GM19099 (cell line): Measurements from ENCODE around the gene ACTBL2.

Experiments used
- POLR2A ChIP-seq: IDR thresholded peaks from 3 replicates; pipeline ENCODE4 v1.6.1; 2011; ENCODE audit warnings: low read depth; ENCODE audit not compliant: insufficient read length; ENCODE audit errors: extremely low read depth

ACTBL2 gene

DNA sequence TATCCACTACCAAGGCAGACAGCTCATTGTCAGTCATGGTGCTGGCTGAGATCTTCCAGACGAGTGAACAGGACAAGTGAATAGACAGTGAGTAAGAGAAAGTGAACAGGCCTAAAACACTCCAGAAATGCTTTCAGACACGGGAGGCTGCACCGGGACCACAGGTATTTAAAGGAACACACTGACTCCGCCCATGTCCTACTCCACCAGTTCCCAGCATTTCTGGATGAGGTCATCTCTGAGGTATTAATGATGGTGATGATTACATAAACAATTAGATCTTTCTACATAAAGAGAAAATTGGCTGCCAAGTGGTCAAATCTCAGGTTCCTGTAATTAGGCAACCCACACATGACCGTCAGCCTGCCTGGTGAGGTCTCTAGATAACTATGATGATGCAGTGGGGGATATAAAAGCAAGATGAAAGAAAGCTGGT is at the start of gene ACTBL2:
Gene ACTBL2, minus strand, starts transcription at position 141 of the 436 bp plus-strand sequence. Its CDS starts 104 bp downstream, at position 37.
- no peak for TF ChIP-seq POLR2A

GRCh38 chr5:57531333-57531732 is 48.7 kb upstream of the ACTBL2 start:
- TF ChIP-seq POLR2A, result no peak

DNA sequence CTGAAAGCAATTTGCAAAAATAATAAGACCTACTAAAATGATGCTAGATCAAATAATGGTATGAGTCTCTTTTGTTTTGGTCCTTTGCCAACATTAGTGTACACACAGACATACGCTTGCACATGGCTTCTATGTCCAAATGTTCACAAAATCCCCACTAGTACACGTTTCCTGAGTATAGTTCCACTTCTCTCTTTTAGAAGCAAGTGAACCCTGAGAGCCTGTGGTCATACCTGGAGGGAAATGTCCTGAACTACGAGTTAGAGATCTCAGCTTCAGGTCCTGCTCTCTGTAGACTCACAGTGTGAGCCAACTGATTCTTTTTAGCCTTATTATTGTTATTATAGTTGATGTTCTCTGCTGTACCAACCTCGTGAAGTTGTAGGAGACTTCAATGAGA is 47.3 kb upstream of the ACTBL2 start:
- TF ChIP-seq POLR2A, result no peak

DNA sequence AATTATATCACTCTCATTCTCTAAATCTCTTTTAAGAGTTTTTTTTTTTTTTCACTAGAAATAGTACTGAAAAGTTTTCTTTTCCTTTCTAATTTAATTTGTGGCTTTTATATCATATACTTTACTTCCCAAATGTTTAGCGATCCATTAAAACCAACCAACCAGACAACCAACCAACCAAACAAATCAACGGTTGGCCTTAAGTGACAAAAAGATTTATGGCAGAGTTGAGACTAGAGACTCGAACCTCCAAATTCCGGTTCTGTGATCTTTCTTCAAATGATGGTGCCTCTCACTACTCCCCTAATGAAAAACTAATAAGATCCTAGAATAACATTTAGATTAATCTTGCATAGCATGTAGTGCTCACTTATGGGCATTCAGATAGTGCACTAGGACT is 45.3 kb upstream of the ACTBL2 start:
- no peak for TF ChIP-seq POLR2A

DNA sequence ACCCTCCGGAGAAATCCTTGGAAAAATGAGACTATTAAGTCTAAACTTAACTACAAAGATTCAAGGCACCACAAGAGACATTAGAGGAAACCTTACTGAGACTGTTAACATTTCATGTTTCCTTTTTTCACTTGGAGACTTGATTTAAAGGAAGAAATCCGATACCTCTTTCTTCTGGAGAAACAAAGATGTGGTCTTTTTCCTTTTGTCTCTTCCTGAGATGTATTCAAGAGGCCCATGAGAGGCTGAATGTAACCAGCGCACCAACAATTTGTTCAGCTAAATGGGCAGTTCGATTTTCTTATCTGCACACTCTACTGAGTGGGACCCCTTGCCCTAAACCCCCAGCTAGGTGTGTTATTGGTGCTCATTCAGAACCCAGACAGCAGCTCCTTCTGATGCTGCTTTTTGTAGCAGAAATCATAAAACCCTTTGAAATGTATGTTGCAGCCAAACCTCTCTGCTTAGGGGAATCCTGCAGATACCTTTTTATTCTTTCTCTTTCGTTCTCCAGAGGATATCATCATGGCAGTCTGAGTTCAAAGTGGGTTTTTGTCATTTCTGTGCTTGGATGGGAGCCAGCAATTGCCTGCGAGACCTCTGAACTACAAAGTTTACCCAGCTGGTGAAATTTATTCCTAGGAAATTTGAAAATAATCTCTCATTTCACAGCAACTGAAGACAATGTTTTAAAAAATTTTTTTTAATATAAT is 41.9 kb upstream of the ACTBL2 start:
- TF ChIP-seq POLR2A, result no peak

- TF ChIP-seq POLR2A, result no peak
Observed at GRCh38 chr5:57517250-57517649, 34.6 kb upstream of the ACTBL2 start.

GRCh38 chr5:57513785-57514184 is 31.2 kb upstream of the ACTBL2 start:
- TF ChIP-seq POLR2A, result no peak

DNA sequence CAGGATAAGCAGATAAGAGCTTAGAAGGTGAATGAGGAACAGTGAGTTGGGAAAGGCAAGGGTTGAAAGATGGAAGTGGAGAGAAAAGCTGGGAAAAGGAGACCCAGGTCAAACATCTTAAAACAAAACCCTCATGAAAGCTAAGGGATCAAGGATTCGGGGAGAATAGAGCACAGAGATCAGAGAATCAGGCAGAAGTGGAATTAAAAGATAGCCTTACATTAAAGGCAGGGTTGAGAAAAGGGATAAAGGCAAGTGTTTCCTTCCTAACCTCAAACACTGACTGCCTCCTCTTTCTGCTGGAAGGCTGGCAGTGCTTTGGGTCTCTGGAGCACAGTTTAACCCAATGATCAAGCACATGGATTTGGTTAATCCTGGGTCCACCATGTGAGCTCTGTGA is 28.7 kb upstream of the ACTBL2 start:
- no peak for TF ChIP-seq POLR2A

- no peak for TF ChIP-seq POLR2A
Observed at GRCh38 chr5:57509501-57510260, 27.1 kb upstream of the ACTBL2 start.

DNA sequence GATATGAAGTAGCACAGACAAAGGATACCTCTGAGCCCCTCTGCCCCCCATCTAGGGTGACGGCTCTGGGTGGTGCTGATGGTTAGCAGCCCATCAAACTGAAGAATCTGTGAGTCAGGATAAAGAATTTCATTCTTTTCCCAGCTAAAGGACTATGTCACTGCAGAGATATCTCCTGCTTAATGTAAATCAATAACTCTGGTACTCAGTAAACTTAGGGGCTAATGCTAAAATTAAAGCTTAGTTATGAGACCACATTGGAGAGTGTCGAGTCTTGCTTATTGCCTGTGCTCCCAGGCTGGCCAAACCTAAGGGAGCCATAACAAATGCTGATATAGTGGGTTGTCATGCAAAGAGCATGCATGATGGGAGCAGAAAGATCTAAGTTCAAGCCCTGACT is 25.6 kb upstream of the ACTBL2 start:
- TF ChIP-seq POLR2A, result no peak

GRCh38 chr5:57505272-57506200 is 22.9 kb upstream of the ACTBL2 start:
- no peak for TF ChIP-seq POLR2A

GRCh38 chr5:57504357-57504756 is 21.7 kb upstream of the ACTBL2 start:
- no peak for TF ChIP-seq POLR2A

- TF ChIP-seq POLR2A, result no peak
Observed at GRCh38 chr5:57503433-57503832, 20.8 kb upstream of the ACTBL2 start.

DNA sequence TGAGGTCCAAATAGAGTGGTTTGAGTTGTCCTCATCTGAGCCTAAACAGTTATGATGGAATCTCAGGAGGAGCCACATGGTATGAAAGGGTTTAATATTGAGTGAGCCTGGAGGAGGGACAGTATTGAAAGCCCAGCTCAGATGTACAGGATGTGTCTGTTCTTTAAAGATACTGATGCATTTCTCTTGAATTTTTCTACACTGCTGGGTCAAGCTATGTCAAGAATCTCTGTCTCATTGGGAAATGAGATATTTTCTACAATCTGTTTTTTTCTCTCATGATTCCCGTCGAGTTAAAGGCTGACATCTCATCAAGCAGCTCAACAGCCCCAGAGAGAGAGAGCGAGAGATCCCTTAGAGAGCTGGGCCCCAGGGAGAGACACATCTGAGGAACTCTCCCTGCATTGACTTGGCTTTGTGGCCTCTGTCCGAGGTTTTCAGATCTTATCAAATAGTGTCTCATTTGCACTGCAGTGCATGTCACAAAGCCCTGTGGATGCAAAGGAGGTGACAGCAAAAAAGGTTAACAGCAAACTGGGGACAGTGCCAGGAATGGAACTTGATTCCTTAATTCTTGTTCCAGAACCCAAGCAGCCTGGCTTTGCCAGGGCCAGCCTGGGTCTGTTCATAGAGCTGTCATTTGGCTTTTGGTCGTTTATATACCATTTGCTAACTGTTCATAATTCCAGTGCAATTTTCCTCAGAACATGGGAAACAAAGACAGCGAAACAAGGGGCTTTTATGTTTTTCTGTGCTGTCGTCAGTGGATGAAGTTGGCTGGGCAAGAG is 19.0 kb upstream of the ACTBL2 start:
- TF ChIP-seq POLR2A, result no peak
